Amniotic epithelial cell (primary cell): ENCODE data around the gene PHACTR2.
"Not testable (repeated sequence)": the region's sequence is repeated elsewhere in the genome, so short reads cannot be mapped to it uniquely, and the experiment has no call there.

Experiments used
- DNase-seq: peaks from one replicate; pipeline ENCODE4 v3.0.0-alpha.2; 2010; ENCODE audit warnings: low read depth

The PHACTR2 gene

GRCh38 chr6:143698759-143699429 lies 21.1 kb downstream of the PHACTR2 start:
- no peak for DNase-seq

GRCh38 chr6:143699430-143699825 lies 21.7 kb downstream of the PHACTR2 start:
- DNase-seq, result no peak

GRCh38 chr6:143700684-143701348 lies 23.1 kb downstream of the PHACTR2 start:
- peak; percentile 42 for DNase-seq

GRCh38 chr6:143701349-143702234 lies 23.8 kb downstream of the PHACTR2 start:
- peak; percentile 69 for DNase-seq

- DNase-seq, result no peak
Observed at GRCh38 chr6:143705569-143705968, 27.8 kb downstream of the PHACTR2 start.

- no peak for DNase-seq
Observed at GRCh38 chr6:143707697-143708096, 29.9 kb downstream of the PHACTR2 start.

- DNase-seq, result no peak
Observed at GRCh38 chr6:143708889-143709288, 31.1 kb downstream of the PHACTR2 start.

- DNase-seq, result no peak
Observed at GRCh38 chr6:143711714-143712113, 33.9 kb downstream of the PHACTR2 start.

- no peak for DNase-seq
Observed at GRCh38 chr6:143718472-143718871, 40.7 kb downstream of the PHACTR2 start.

- DNase-seq, result no peak
Observed at GRCh38 chr6:143721642-143722041, 43.9 kb downstream of the PHACTR2 start.

GRCh38 chr6:143724876-143725275 lies 47.1 kb downstream of the PHACTR2 start:
- DNase-seq, result no peak

- no peak for DNase-seq
Observed at GRCh38 chr6:143726015-143726647, 48.4 kb downstream of the PHACTR2 start.

- DNase-seq, result peak; percentile 65
Observed at GRCh38 chr6:143727035-143727434, 49.3 kb downstream of the PHACTR2 start.

- no peak for DNase-seq
Observed at GRCh38 chr6:143731789-143732188, 54.0 kb downstream of the PHACTR2 start.

GRCh38 chr6:143732536-143732935 lies 54.8 kb downstream of the PHACTR2 start:
- DNase-seq, result no peak

GRCh38 chr6:143733510-143733909 lies 55.7 kb downstream of the PHACTR2 start:
- DNase-seq, result no peak

- no peak for DNase-seq
Observed at GRCh38 chr6:143734641-143735063, 56.9 kb downstream of the PHACTR2 start.

GRCh38 chr6:143738072-143738690 lies 60.4 kb downstream of the PHACTR2 start:
- not testable (repeated sequence) for DNase-seq

GRCh38 chr6:143739341-143739851 lies 61.6 kb downstream of the PHACTR2 start:
- DNase-seq, result no peak

- no peak for DNase-seq
Observed at GRCh38 chr6:143740213-143740612, 62.4 kb downstream of the PHACTR2 start.

- no peak for DNase-seq
Observed at GRCh38 chr6:143741480-143741879, 63.7 kb downstream of the PHACTR2 start.
